ENCODE data around the gene DNAJC15. TPM values are rescaled to one million over a fixed set of nuclear protein-coding genes. Genes with fewer than 3 reads are reported as not detected.

Gene DNAJC15
- total RNA-seq, 6 experiments from 2014 or later, result 23.8 to 29.6 (median 25.8) TPM

DNA sequence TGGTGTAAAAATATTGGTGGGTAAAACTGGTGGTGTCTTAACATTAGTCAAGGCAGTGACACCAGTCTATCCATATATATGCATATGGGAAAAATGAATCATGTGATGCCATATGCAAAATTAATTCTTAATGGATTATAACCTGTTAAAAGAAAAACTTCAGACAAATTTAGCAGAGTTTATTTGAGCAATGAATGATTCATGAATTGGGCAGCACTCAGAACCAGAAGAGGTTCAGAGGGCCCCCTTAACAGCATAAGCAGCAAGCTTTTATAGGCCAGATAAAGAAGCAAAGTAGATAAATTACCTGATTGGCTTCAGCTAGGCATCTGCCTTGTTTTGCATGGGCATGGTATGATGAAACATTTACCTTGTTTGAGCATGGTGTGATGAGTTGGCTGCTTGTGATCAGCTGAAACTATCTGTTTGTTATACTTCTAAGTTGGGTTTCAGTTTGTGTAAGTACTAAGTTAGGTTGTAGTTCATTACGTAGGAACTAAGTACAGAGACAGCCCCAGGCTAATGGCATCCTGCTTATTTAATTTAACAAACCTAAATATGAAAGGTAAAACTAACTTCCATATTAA is 66.6 kb downstream of the DNAJC15 start:
- DNase-seq, result no peak
- no peaks in the 10 kb centered on the region for H3K27me3 Mint-ChIP-seq (ENCODE audit: insufficient read depth)
- H3K36me3 Mint-ChIP-seq (ENCODE audit: low read depth), result peaks cover 29% of the 10 kb centered on the region
- H3K9me3 Mint-ChIP-seq, result no peaks in the 10 kb centered on the region
- no peak for TF ChIP-seq CTCF (IDR thresholded peaks at IDR 0.05)
- no peak overlapping the region for H3K27ac Mint-ChIP-seq
- peaks cover 32% of the 10 kb centered on the region for H3K4me1 Mint-ChIP-seq (ENCODE audit: low read depth)
- no peak overlapping the region for H3K4me3 Mint-ChIP-seq

- H3K9me3 Mint-ChIP-seq, result no peaks in the 10 kb centered on the region
- peaks cover 30% of the 10 kb centered on the region for H3K4me1 Mint-ChIP-seq (ENCODE audit: low read depth)
- peak overlapping the region; percentile 71 for H3K4me3 Mint-ChIP-seq
- no peaks in the 10 kb centered on the region for H3K27me3 Mint-ChIP-seq (ENCODE audit: insufficient read depth)
- H3K27ac Mint-ChIP-seq, result peak overlapping the region; percentile 68
- DNase-seq, result no peak
- TF ChIP-seq CTCF (IDR thresholded peaks at IDR 0.05), result no peak
- H3K36me3 Mint-ChIP-seq (ENCODE audit: low read depth), result peaks cover 31% of the 10 kb centered on the region
These were observed 71.5 kb downstream of the DNAJC15 start for GRCh38 chr13:43094901-43095300.

- peaks cover 30% of the 10 kb centered on the region for H3K4me1 Mint-ChIP-seq (ENCODE audit: low read depth)
- no peaks in the 10 kb centered on the region for H3K9me3 Mint-ChIP-seq
- H3K27me3 Mint-ChIP-seq (ENCODE audit: insufficient read depth), result no peaks in the 10 kb centered on the region
- no peak for TF ChIP-seq CTCF (IDR thresholded peaks at IDR 0.05)
- peak overlapping the region; percentile 71 for H3K4me3 Mint-ChIP-seq
- peaks cover 30% of the 10 kb centered on the region for H3K36me3 Mint-ChIP-seq (ENCODE audit: low read depth)
- peak overlapping the region; percentile 68 for H3K27ac Mint-ChIP-seq
- DNase-seq, result peak; percentile 17
These were observed 72.7 kb downstream of the DNAJC15 start for GRCh38 chr13:43095771-43096719.

DNA sequence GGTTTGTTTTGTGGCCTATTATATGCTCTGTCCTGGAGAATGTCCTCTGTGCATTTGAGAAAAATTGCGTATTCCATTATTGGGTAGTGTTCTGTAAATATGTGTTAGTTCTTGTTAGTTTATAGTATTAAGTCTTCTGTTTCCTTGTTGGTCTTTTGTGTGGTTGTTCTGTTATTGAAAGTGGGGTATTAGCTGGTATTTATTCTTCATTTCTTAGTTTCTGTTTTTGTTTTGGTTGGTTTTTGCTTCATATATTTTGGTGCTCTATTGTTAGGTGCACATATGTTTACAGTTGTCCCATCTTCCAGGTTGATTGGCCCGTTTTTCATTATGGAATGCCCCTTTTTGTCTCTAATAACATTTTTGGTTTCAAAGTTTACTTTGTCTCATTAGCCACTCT is 77.3 kb downstream of the DNAJC15 start:
- Mint-ChIP-seq H3K4me1 (ENCODE audit: low read depth) (peaks cover 33% of the 10 kb centered on the region), H3K4me3 (no peak overlapping the region), H3K9me3 (no peaks in the 10 kb centered on the region), H3K36me3 (ENCODE audit: low read depth) (peaks cover 30% of the 10 kb centered on the region), H3K27ac (no peak overlapping the region), H3K27me3 (ENCODE audit: insufficient read depth) (no peaks in the 10 kb centered on the region; the same call in 1 of the 2 replicates)
- no peak for DNase-seq
- TF ChIP-seq CTCF (IDR thresholded peaks at IDR 0.05), result no peak

GRCh38 chr13:43102304-43102703 is 78.9 kb downstream of the DNAJC15 start:
- Mint-ChIP-seq H3K9me3 (no peaks in the 10 kb centered on the region), H3K4me3 (no peak overlapping the region), H3K27ac (no peak overlapping the region), H3K4me1 (ENCODE audit: low read depth) (peaks cover 33% of the 10 kb centered on the region), H3K27me3 (ENCODE audit: insufficient read depth) (no peaks in the 10 kb centered on the region; the same call in 1 of the 2 replicates), H3K36me3 (ENCODE audit: low read depth) (peaks cover 21% of the 10 kb centered on the region)
- DNase-seq, result no peak
- TF ChIP-seq CTCF (IDR thresholded peaks at IDR 0.05), result no peak

All from HFFc6 (cell line).